OCI-LY7 (cell line): ENCODE data around the gene DHX15. TPM values are rescaled to one million over a fixed set of nuclear protein-coding genes. Genes with fewer than 3 reads are reported as not detected.

Experiments used
- BruUV-seq: library from RNA; stranded (reverse); fragments of 400-500 nt; replicated peaks from 2 replicates; lab custom pipeline; 2021; lab: Mats Ljungman, UMichigan
- CTCF ChIA-PET: fragments of 300-600 bp; sonication (Branson Sonifier 250); formaldehyde crosslinking; loops from one replicate; lab custom pipeline; 2022; ENCODE audit warnings: antibody characterized with exemption; ENCODE audit not compliant: unreplicated experiment; lab: Charles Lee
- POLR2A ChIA-PET: fragments of 300-600 bp; sonication (Branson Sonifier 250); formaldehyde crosslinking; loops from one replicate; lab custom pipeline; 2022; ENCODE audit warnings: antibody characterized with exemption; lab: Charles Lee
- DNase-seq: peaks from one replicate; pipeline ENCODE4 v3.0.0-alpha.2; 2015; ENCODE audit warnings: low spot score
- H2AFZ ChIP-seq: fragments of 200-600 bp; sonication (generic), shearing (Covaris generic); 2 replicates; pipeline ENCODE4 v1.6.1; 2014; ENCODE audit warnings: mild to moderate bottlenecking, antibody characterized with exemption, low read length, moderate library complexity
- H3K27ac ChIP-seq: fragments of 200-600 bp; sonication (generic); 2 replicates; pipeline ENCODE4 v1.5.1; 2014; ENCODE audit warnings: mixed run types, low read depth, mild to moderate bottlenecking, moderate library complexity, low read length, inconsistent platforms; ENCODE audit not compliant: poor library complexity, severe bottlenecking
- H3K36me3 ChIP-seq: fragments of 200-600 bp; sonication (generic); 2 replicates; pipeline ENCODE4 v1.6.1; 2014; ENCODE audit warnings: mild to moderate bottlenecking, antibody characterized with exemption, low read length, moderate library complexity, mixed read lengths; ENCODE audit not compliant: insufficient read depth
- H3K4me1 ChIP-seq: fragments of 200-600 bp; sonication (generic); 2 replicates; pipeline ENCODE4 v1.5.1; 2014; ENCODE audit warnings: mild to moderate bottlenecking, low read length; ENCODE audit not compliant: insufficient read depth, poor library complexity, severe bottlenecking
- H3K4me2 ChIP-seq: fragments of 200-600 bp; sonication (generic); 2 replicates; pipeline ENCODE4 v1.6.1; 2014; ENCODE audit warnings: mild to moderate bottlenecking, low read length
- H3K4me3 ChIP-seq: fragments of 200-600 bp; sonication (generic); 2 replicates; pipeline ENCODE4 v1.5.1; 2014; ENCODE audit warnings: mild to moderate bottlenecking, low read depth, low read length; ENCODE audit not compliant: poor library complexity, severe bottlenecking
- H3K79me2 ChIP-seq: fragments of 200-600 bp; sonication (generic); 2 replicates; pipeline ENCODE4 v1.6.1; 2016; ENCODE audit warnings: low read depth, mild to moderate bottlenecking, low read length, moderate library complexity, mixed read lengths; ENCODE audit not compliant: insufficient read depth
- H3K9me2 ChIP-seq: fragments of 200-600 bp; sonication (generic); 2 replicates; pipeline ENCODE4 v1.6.1; 2016; ENCODE audit warnings: mild to moderate bottlenecking, low read length, mixed read lengths; ENCODE audit not compliant: insufficient read depth
- H3K9me3 ChIP-seq: fragments of 200-600 bp; sonication (generic); 2 replicates; pipeline ENCODE4 v1.6.1; 2014; ENCODE audit warnings: mild to moderate bottlenecking, mixed run types, low read length, mixed read lengths
- H4K20me1 ChIP-seq: fragments of 200-600 bp; sonication (generic); 2 replicates; pipeline ENCODE4 v1.6.1; 2014; ENCODE audit warnings: mild to moderate bottlenecking, antibody characterized with exemption, low read length, moderate library complexity, mixed read lengths; ENCODE audit not compliant: insufficient read depth
- CTCF ChIP-seq: fragments of 200-600 bp; sonication (generic); conservative IDR thresholded peaks from 2 replicates; pipeline ENCODE4 v1.5.1; 2014; ENCODE audit warnings: mild to moderate bottlenecking, antibody characterized with exemption, low read length, moderate library complexity, mixed read lengths
- EZH2phosphoT487 ChIP-seq: fragments of 200-600 bp; sonication (generic); IDR thresholded peaks from 2 replicates; pipeline ENCODE4 v1.6.1; 2018; ENCODE audit warnings: low read depth, borderline replicate concordance, mild to moderate bottlenecking, mixed run types, antibody characterized with exemption, low read length, moderate library complexity, mixed read lengths
- intact Hi-C: fragments of 100-400 bp; cut with micrococcal nuclease; formaldehyde crosslinking; loops from one replicate; pipeline ENCODE4 v1.10.0; 2022; ENCODE audit not compliant: unreplicated experiment
- total RNA-seq, 2 experiments: library from RNA; depleted of rRNA in 1 of 2; stranded (reverse); fragments of >200 nt in 1 of 2; shearing (Covaris generic) in 1 of 2; gene quantifications; 2 replicates each; pipeline ENCODE4 v1.2.3, GENCODE V29; 2014 to 2022

The DHX15 gene
- total RNA-seq, 2 experiments from 2014 or later, result 189 to 237 TPM

GRCh38 chr4:24595659-24596058, 11.3 kb upstream of the DHX15 start:
- ChIA-PET CTCF (no interaction called here), POLR2A (interaction anchor here (0.7 kb wide), 2 partner anchors 55 to 561 kb away, joined by 3 to 5 read pairs; no protein-coding TSS in a partner anchor)
- no peaks in the 10 kb centered on the region for H4K20me1 ChIP-seq
- BruUV-seq, result no TSS peak
- no peaks in the 10 kb centered on the region for H3K79me2 ChIP-seq
- no peak overlapping the region for H2AFZ ChIP-seq
- no peak for DNase-seq
- intact Hi-C loops, result no loop called here
- H3K36me3 ChIP-seq, result no peaks in the 10 kb centered on the region
- TF ChIP-seq EZH2phosphoT487 (no peak), CTCF (no peak)
- H3K4me1 ChIP-seq, result no peaks in the 10 kb centered on the region
- peaks cover 6% of the 10 kb centered on the region for H3K9me3 ChIP-seq
- H3K9me2 ChIP-seq, result no peaks in the 10 kb centered on the region
- H3K27ac ChIP-seq, result no peak overlapping the region
- H3K4me2 ChIP-seq, result no peak overlapping the region; the same call in 1 of the 2 replicates
- no peak overlapping the region for H3K4me3 ChIP-seq

GRCh38 chr4:24594887-24595286, 10.5 kb upstream of the DHX15 start:
- Histone ChIP-seq H3K27ac (no peak overlapping the region), H3K4me3 (no peak overlapping the region), H2AFZ (no peak overlapping the region), H3K4me2 (no peak overlapping the region), H3K9me2 (no peaks in the 10 kb centered on the region), H3K9me3 (peaks cover 14% of the 10 kb centered on the region), H3K4me1 (no peaks in the 10 kb centered on the region), H4K20me1 (no peaks in the 10 kb centered on the region), H3K79me2 (no peaks in the 10 kb centered on the region), H3K36me3 (no peaks in the 10 kb centered on the region)
- intact Hi-C loops, result no loop called here
- ChIA-PET CTCF (no interaction called here), POLR2A (no interaction called here)
- no peak for DNase-seq
- TF ChIP-seq CTCF, result no peak
- TF ChIP-seq EZH2phosphoT487, result no peak
- BruUV-seq, result no TSS peak

- no TSS peak for BruUV-seq
- intact Hi-C loops, result no loop called here
- Histone ChIP-seq H4K20me1 (no peaks in the 10 kb centered on the region), H3K9me3 (peaks cover 22% of the 10 kb centered on the region), H3K4me3 (no peak overlapping the region), H2AFZ (no peak overlapping the region), H3K79me2 (no peaks in the 10 kb centered on the region), H3K27ac (no peak overlapping the region), H3K4me1 (peaks cover 24% of the 10 kb centered on the region), H3K9me2 (no peaks in the 10 kb centered on the region), H3K36me3 (no peaks in the 10 kb centered on the region), H3K4me2 (no peak overlapping the region)
- no peak for TF ChIP-seq CTCF
- no peak for TF ChIP-seq EZH2phosphoT487
- DNase-seq, result no peak
- POLR2A ChIA-PET, result interaction anchor here (0.6 kb wide), 1 partner anchor 522 kb away, joined by 3 read pairs; no protein-coding TSS in a partner anchor
- CTCF ChIA-PET, result no interaction called here
These were observed 5.1 kb upstream of the DHX15 start for GRCh38 chr4:24589448-24589847.
